Activated T-cell treated with anti-CD3 and anti-CD28 coated beads, Interleukin-2, amount 50 U/mL, for 4 hours (primary cell): Measurements from ENCODE around the gene TMEM179. TPM values are rescaled to one million over a fixed set of nuclear protein-coding genes. Genes with fewer than 3 reads are reported as not detected.
"Not testable (repeated sequence)": the region's sequence is repeated elsewhere in the genome, so short reads cannot be mapped to it uniquely, and the experiment has no call there.

Experiments used
- ATAC-seq, 2 donors: fragments of 200-7000 bp; cut with Tn5 transposase; one replicate each; pipeline ENCODE4 v1.10.0; 2021
- DNase-seq: peaks from one replicate; pipeline ENCODE4 v3.0.0-alpha.2; 2020
- H3K27me3 Mint-ChIP-seq: one replicate; pipeline ENCODE4 v1.8.0; 2021; ENCODE audit warnings: low read depth, mixed read lengths
- H3K36me3 Mint-ChIP-seq: one replicate; pipeline ENCODE4 v1.8.0; 2022; ENCODE audit warnings: mixed read lengths; ENCODE audit not compliant: insufficient read depth
- H3K4me1 Mint-ChIP-seq: one replicate; pipeline ENCODE4 v1.8.0; 2021; ENCODE audit warnings: low read depth, mixed read lengths
- H3K4me3 Mint-ChIP-seq: one replicate; pipeline ENCODE4 v1.8.0; 2021; ENCODE audit warnings: mild to moderate bottlenecking, moderate library complexity, mixed read lengths
- H3K9me3 Mint-ChIP-seq: one replicate; pipeline ENCODE4 v1.8.0; 2021; ENCODE audit warnings: mixed read lengths
- total RNA-seq, 3 donors: library from RNA; stranded (reverse); gene quantifications; one replicate each; pipeline ENCODE4 v1.2.1, GENCODE V29; 2021

TMEM179 gene
- total RNA-seq, 3 donors from 2014 or later = not detected

DNA sequence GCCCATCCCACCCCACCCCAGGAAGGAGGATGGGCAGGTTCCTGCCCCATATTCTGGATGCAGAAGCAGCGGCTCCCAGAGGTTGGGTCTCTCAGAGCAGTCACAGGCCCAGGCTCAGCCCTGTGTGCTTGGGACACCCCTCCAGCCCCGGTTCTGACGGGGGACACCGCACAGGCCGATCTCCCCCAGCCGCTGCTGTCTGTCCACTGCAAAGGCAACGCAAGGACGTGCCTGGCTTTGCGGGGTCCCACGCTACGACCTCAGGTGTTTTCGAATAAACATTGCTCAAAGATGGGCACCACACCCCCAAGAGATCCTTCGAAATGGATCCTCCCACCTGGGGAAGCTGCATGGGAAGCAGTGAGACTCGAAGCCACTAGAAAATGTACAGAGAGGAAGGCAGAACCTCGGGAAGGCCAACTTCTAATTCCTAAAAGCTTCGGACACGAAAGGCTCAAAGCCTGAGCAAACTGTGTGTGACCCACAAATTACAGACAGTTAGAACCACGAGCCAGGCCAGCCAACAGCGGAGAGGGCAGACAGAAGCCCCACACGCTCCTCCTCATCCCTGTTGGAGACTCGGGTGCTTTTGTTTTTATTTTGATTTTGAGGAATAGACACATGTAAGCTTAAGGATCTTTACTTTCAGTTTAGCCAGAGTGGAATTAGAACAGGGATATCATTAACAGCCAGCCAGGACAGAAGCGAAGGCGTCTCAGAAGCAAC is 14.2 kb downstream of the TMEM179 start:
- Mint-ChIP-seq H3K36me3 (no peaks in the 10 kb centered on the region), H3K9me3 (no peaks in the 10 kb centered on the region), H3K4me3 (no peak overlapping the region), H3K27me3 (peaks cover 9% of the 10 kb centered on the region), H3K4me1 (no peaks in the 10 kb centered on the region)
- no peak for DNase-seq
- ATAC-seq = no peak

DNA sequence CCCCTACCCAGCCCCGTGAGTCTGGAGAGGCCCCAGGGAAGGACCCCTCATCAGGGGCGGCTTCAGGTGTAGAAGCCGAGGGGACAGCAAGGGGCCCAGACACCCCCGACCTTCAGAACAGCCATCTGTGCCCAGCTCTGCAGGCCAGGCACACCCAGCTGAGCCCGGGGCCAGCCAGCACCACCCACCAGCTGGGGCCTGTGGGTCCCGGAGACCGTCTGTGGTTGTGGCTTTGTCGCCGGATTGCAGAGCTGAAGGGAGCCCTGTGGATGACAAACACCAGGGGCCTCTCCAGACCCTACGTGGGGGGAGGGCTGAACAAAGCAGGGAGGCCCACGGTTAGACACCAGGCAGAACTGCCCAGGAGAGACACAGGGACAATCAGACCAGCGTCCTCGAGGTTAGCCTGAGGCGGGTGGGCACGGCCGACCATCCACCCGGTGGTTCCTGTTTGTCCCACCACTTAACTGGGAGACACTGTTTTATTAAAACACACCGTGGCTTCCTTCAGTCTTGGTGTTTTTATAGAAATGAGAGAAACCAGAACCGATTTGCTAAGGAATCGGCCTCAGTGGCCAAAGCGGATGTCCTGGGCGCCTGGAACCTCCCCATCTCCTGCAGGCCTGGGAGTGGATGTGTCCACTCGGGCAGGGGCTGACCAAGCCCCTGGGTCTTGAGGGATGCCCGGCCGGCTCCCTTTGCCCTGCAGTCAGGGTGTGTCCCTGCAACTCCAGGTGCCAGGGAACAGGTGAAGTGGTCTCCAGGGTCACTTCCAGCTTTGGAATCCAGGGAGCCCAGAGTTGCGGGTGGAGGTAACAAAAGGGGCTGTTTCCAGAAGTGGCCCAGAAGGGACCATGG is 15.0 kb downstream of the TMEM179 start:
- no peak overlapping the region for H3K4me3 Mint-ChIP-seq
- peaks cover 9% of the 10 kb centered on the region for H3K27me3 Mint-ChIP-seq
- no peaks in the 10 kb centered on the region for H3K9me3 Mint-ChIP-seq
- H3K4me1 Mint-ChIP-seq = no peaks in the 10 kb centered on the region
- DNase-seq (no peak), ATAC-seq (no peak)
- H3K36me3 Mint-ChIP-seq = no peaks in the 10 kb centered on the region

DNA sequence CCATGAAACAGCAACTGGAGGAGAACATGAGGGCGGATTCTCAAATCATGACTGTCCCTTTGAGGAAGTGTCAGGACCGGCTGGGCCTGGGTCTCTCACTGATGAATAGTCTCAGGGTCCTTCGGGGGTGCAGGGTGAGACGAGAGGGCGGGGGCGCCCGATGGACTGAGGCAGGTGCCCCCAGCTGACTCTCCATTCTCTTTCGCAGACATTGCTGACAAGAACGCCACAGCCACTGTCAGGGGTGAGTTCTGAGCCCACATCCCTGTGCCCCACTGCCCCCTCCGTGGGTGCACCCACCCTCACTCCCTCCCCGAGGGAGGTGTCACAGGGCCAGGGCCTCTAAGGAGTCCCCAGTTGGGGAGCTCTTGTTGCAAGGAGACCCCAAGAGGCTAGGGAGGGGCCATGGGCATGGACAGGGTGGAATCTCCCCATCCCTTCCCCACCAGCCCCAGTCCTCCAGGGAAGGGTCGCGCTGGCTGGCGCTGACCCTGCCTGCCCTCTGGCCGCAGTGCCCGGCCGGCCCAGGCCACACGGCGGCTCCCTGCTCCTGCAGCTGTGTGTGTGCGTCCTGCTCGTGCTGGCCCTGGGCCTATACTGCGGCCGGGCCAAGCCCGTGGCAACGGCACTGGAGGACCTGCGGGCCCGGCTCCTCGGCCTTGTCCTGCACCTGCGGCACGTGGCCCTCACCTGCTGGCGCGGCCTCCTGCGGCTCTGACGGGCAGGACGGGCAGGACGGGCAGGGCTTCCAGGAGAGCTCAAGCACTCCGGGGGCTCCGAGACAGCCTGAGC is 16.3 kb downstream of the TMEM179 start:
- H3K27me3 Mint-ChIP-seq = peaks cover 9% of the 10 kb centered on the region
- no peaks in the 10 kb centered on the region for H3K9me3 Mint-ChIP-seq
- no peaks in the 10 kb centered on the region for H3K36me3 Mint-ChIP-seq
- ATAC-seq (no peak), DNase-seq (no peak)
- no peak overlapping the region for H3K4me3 Mint-ChIP-seq
- H3K4me1 Mint-ChIP-seq = no peaks in the 10 kb centered on the region

DNA sequence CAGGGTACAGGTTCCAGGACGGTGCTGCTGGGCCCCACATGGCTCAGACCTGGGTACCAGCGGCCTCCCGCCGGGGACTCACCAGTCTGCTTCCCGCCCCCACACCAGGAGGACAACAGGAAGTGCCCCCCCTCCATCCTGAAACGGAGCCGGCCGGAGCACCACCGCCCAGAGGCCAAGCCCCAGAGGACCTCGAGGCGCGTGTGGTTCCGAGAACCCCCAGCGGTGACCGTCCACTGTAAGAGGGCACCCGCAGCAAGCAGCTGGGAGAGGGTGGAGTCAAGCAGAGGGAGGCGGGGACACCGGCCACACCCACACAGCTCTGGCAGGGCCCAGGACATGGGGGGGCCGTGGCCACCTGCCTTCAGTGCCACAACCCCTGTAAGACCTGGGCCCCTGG is 16.9 kb downstream of the TMEM179 start:
- H3K27me3 Mint-ChIP-seq = peaks cover 11% of the 10 kb centered on the region
- ATAC-seq (no peak), DNase-seq (no peak)
- H3K9me3 Mint-ChIP-seq = no peaks in the 10 kb centered on the region
- no peaks in the 10 kb centered on the region for H3K36me3 Mint-ChIP-seq
- no peak overlapping the region for H3K4me3 Mint-ChIP-seq
- H3K4me1 Mint-ChIP-seq = no peaks in the 10 kb centered on the region

DNA sequence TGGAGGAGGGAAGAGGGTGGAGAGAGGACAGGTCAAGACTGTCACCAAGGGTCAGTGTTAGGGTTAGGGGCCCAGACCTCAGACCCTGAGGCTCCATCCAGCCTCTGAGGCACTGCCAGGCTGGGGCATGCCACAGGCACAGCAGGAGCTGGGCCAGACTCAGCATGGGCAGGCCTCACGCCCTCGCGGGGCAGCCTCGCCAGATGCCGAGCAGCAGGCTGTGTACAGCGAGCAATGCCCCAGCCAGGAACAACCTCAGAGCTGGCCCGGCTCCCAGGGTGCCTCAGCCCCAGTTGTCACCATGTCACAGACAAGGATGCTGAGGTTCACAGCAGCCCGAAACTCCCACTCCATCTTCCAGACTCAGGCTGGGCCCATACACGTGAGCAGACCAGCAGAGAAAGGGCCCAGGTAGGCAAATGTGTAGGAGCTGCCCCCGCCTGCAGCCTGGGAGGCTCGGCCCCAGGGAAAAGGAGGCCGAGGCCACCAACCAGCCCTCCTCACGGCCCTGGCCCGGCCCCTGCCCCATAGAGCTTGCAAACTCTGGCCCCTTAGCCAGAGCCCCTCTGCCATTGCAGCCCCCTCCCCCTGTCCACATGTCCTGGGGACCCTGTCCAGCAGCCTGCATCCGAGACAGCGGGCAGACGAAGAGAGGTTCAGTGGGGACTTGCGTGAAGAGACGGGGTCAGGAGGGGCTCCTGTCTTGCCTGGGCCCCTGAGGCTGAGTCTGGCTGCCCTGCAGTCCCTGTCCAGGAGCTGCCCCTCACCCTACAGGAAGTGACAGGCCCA is 17.5 kb downstream of the TMEM179 start:
- H3K4me3 Mint-ChIP-seq = no peak overlapping the region
- ATAC-seq (no peak), DNase-seq (no peak)
- no peaks in the 10 kb centered on the region for H3K9me3 Mint-ChIP-seq
- peaks cover 7% of the 10 kb centered on the region for H3K27me3 Mint-ChIP-seq
- H3K4me1 Mint-ChIP-seq = no peaks in the 10 kb centered on the region
- H3K36me3 Mint-ChIP-seq = no peaks in the 10 kb centered on the region

DNA sequence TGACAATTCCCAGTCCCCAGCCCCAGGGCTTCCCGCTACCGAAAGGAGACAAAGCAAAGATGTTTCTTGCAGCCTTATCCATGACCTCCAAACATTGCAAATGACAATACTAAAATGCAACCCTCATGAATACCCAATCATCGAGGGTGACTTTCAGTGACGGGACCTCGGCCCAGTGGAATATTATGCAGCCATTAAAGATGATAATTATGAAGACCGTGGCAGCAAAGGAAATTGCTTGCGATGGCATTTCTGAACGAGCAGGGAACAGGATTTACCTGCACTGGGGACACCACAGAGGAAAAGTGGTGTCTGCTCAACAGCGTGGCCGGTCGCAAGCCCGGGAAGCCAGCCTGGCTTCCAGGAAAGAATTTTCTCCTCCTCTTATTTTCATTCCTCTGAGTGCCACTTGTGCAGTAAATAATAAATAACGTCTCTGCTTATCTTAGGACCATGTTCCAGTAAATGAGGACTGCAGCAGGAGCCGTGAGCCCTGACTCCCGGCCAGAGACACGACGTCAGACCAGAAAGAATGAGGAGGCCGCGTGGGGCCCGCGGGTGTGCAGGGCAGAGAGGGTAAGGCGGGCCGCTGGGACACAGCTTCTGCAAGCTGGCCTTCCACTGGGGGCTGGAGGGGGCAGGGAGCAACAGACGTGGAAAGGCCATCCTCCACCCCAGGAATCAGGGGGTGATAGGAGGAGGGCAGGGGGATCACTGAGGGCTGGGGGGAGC is 18.4 kb downstream of the TMEM179 start:
- no peaks in the 10 kb centered on the region for H3K9me3 Mint-ChIP-seq
- H3K4me1 Mint-ChIP-seq = no peaks in the 10 kb centered on the region
- no peaks in the 10 kb centered on the region for H3K36me3 Mint-ChIP-seq
- DNase-seq = no peak
- ATAC-seq = no peak
- no peak overlapping the region for H3K4me3 Mint-ChIP-seq
- peaks cover 7% of the 10 kb centered on the region for H3K27me3 Mint-ChIP-seq

DNA sequence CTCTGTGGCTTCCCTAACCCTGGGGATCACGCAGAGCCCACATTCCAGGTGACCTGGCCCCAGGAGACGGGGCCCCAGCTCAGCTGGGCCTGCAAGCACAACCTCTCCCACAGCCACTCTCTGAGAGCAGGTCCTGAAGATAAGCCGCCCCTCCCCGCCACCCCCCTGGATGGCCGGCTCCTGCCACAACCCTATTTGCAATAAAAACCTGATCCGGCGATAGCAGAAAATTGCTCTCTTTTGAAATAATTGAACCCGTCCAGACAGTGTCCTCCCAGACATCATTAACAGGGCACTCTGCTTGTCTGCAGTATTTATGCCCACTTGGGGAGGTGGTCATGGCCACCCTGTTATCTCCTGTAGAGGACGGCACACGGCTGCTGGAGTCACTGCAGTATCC is 20.0 kb downstream of the TMEM179 start:
- ATAC-seq (no peak), DNase-seq (no peak)
- Mint-ChIP-seq H3K4me3 (no peak overlapping the region), H3K27me3 (peaks cover 7% of the 10 kb centered on the region), H3K4me1 (no peaks in the 10 kb centered on the region), H3K9me3 (no peaks in the 10 kb centered on the region), H3K36me3 (no peaks in the 10 kb centered on the region)

DNA sequence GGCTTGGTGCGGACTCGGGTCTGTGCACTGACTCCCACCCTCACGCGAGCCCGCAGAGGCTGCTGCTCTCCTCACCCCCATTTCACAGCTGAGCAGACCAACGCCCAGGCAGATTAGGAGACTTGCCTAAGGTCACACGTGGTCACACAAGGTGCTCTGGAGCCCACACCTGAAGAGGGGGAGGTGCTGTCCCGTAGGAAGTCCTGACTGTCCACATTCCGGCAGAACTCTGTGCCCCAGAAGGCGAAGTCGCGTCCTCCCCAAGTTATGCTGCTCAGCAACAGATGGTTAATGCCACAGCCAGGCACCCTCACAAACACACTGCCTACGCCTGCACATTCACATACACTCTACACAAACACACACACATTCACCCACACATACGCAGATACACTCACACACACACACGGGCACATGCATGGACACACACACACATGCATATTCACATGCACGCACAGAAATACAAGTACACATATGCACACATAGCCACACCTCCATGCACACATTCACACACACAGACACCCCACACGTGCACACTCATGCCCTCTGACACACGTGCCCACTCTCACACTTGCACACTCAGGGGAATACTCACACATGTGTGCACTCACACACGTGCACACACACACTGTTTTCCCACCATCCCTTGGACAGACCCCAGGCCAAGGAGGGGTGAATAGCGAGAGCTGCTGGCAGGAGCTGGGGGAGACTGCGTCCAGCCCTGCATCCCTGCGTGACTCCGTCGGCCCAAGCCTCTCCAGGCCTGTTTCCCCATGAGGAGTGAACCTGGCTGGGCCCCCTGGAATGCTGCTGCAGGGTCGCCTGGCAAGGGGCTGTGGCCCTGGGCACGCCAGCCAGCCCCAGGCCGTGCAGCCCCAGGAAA is 20.9 kb downstream of the TMEM179 start:
- DNase-seq (no peak), ATAC-seq (no peak)
- H3K4me3 Mint-ChIP-seq = no peak overlapping the region
- H3K36me3 Mint-ChIP-seq = no peaks in the 10 kb centered on the region
- no peaks in the 10 kb centered on the region for H3K9me3 Mint-ChIP-seq
- peaks cover 7% of the 10 kb centered on the region for H3K27me3 Mint-ChIP-seq
- H3K4me1 Mint-ChIP-seq = no peaks in the 10 kb centered on the region

DNA sequence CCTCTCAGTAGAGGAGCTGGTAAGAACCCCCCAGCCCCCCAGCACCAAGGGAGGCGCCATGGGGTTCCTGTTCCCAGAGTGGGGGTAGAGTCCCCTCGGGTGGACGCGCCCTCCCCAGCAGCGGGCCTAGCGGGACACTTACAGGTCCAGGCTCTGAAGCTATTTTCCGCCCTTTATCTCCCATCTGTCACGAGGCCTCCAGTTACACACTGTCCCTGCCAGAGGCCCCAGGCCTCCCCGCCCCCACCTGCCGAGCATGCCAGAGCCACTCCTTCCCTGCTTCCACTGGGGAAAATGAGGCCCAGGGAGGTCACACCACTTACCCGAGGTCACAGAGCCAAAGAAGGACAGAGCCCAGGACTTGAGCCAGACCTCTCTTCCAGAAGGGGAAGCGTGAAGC is 21.9 kb downstream of the TMEM179 start:
- no peaks in the 10 kb centered on the region for H3K4me1 Mint-ChIP-seq
- H3K36me3 Mint-ChIP-seq = no peaks in the 10 kb centered on the region
- no peak overlapping the region for H3K4me3 Mint-ChIP-seq
- peaks cover 9% of the 10 kb centered on the region for H3K27me3 Mint-ChIP-seq
- no peaks in the 10 kb centered on the region for H3K9me3 Mint-ChIP-seq
- no peak for DNase-seq
- no peak for ATAC-seq

DNA sequence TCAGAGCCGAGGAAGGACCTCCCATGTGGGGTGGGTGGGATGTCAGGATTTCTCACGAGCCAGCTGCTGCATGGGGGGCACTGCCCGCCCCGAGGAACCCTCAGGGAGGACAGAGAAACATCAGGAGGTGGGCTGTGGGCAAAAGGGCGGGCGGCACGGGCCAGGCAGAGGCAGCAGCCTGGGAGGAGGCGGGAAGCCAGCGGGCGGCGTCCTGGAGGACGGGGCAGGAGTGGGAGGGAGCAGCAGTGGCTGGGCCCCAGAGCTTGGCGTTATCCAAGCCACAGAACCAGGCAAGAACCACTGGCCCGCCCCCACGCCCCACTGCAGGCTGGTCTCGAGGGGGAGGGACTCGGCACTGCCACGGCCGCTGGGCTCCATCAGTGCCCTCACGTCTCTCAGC is 22.6 kb downstream of the TMEM179 start:
- Mint-ChIP-seq H3K4me3 (no peak overlapping the region), H3K9me3 (no peaks in the 10 kb centered on the region), H3K27me3 (peaks cover 9% of the 10 kb centered on the region), H3K36me3 (no peaks in the 10 kb centered on the region), H3K4me1 (no peaks in the 10 kb centered on the region)
- ATAC-seq (no peak), DNase-seq (no peak)

DNA sequence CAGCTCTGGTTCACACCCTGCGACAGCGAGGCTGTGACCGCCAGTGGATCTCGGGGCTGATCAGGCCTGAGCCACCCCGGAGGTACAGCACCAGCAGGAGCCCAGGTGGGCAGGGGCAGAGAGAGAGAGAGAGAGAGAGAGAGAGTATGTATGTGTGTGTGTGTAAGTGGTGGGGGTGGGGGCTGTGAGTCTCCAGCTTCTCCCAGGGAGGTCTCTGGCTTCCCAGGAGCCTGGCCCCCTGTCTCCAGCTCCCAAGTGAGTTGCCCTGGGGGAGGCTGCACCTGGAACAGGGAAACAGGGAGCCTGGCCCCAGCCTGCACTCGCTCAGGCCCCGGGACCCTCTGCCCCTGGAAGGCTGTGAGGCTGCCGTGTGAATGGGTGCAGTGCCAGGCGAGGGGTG is 23.1 kb downstream of the TMEM179 start:
- Mint-ChIP-seq H3K9me3 (no peaks in the 10 kb centered on the region), H3K27me3 (peaks cover 9% of the 10 kb centered on the region), H3K36me3 (no peaks in the 10 kb centered on the region), H3K4me3 (no peak overlapping the region), H3K4me1 (no peaks in the 10 kb centered on the region)
- no peak for DNase-seq
- ATAC-seq = no peak

DNA sequence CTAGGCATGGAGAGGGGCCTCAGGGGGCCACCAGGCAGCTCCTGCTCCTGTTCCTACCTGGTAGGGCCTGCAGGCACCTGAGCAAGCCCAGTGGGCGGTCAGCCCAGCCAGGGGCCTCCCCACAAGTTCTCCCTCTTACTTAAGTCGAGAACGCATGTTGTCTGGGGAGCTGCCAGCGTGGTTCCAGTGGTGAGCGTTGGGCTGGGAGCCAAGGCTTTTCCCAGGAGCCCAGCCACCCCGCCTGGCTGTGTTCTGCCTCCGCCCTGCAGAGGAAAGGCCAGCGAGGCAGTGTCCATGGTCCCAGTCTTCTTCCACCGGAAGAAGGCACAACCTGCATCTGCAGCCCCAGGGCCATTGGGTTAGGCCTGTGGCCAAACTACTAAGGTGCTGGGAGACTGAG is 23.6 kb downstream of the TMEM179 start:
- Mint-ChIP-seq H3K4me1 (no peaks in the 10 kb centered on the region), H3K36me3 (no peaks in the 10 kb centered on the region), H3K9me3 (no peaks in the 10 kb centered on the region), H3K4me3 (no peak overlapping the region), H3K27me3 (peaks cover 9% of the 10 kb centered on the region)
- ATAC-seq (no peak), DNase-seq (no peak)

DNA sequence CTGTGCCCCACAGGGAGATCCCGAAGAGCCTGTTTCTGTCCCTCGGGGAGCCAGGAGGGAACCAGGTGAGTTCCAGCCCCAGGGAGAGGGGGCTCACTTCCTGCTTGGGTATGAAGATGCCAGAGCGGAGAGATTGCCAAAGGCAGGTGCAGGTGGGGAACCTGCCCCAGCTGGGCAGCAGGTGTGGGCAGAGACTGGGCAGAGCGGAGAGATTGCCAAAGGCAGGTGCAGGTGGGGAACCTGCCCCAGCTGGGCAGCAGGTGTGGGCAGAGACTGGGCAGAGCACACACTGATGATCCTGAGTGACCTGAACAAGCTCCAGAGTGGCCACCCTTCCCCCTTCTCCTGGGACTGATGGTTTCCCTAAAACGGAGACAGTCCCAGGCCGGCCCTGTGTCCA is 24.6 kb downstream of the TMEM179 start:
- H3K4me3 Mint-ChIP-seq, DNase-seq, H3K27me3 Mint-ChIP-seq, ATAC-seq, H3K9me3 Mint-ChIP-seq, H3K36me3 Mint-ChIP-seq, H3K4me1 Mint-ChIP-seq: not testable (repeated sequence)
